Sigmoid colon (tissue), 4 donors: Measurements from ENCODE around the gene NEMP2.

ENCODE experiments used
- POLR2A ChIP-seq, 2 donors: fragments of 450-650 bp; IDR thresholded peaks; one replicate each; pipeline ENCODE4 v1.6.1; 2016; ENCODE audit warnings: antibody characterized with exemption in 2 of 2, mild to moderate bottlenecking in 2 of 2, moderate library complexity in 2 of 2
- POLR2AphosphoS5 ChIP-seq, 4 donors: sonication (generic); formaldehyde crosslinking; IDR thresholded peaks; one replicate each; pipeline ENCODE4 v1.6.1; 2017; ENCODE audit warnings: antibody characterized with exemption in 4 of 4
- TF ChIP-seq, protein P1 (sequence below), 4 experiments: fragments of 450-650 bp in 3 of 4; fragments of 200-600 bp in 1 of 4; IDR thresholded peaks; one replicate each; pipeline ENCODE4 v1.5.1; 2016 to 2019; ENCODE audit warnings: antibody characterized with exemption in 4 of 4, mild to moderate bottlenecking in 3 of 4, moderate library complexity in 2 of 4

GRCh38 chr2:190547886-190548285, 13.4 kb upstream of the NEMP2 start:
- TF ChIP-seq, protein P1, sequence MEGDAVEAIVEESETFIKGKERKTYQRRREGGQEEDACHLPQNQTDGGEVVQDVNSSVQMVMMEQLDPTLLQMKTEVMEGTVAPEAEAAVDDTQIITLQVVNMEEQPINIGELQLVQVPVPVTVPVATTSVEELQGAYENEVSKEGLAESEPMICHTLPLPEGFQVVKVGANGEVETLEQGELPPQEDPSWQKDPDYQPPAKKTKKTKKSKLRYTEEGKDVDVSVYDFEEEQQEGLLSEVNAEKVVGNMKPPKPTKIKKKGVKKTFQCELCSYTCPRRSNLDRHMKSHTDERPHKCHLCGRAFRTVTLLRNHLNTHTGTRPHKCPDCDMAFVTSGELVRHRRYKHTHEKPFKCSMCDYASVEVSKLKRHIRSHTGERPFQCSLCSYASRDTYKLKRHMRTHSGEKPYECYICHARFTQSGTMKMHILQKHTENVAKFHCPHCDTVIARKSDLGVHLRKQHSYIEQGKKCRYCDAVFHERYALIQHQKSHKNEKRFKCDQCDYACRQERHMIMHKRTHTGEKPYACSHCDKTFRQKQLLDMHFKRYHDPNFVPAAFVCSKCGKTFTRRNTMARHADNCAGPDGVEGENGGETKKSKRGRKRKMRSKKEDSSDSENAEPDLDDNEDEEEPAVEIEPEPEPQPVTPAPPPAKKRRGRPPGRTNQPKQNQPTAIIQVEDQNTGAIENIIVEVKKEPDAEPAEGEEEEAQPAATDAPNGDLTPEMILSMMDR (IDR thresholded peaks at IDR 0.05), result no peak
- TF ChIP-seq POLR2AphosphoS5 (IDR thresholded peaks at IDR 0.05) (no peak), POLR2A (IDR thresholded peaks at IDR 0.05) (no peak)
